Stimulated activated CD4-positive, alpha-beta T cell treated with anti-CD3 and anti-CD28 coated beads, TNF-alpha, amount 100 ng/mL, for 48 hours (primary cell): ENCODE data around the gene HNRNPM.
A peak's percentile ranks its signal among the peaks of the same experiment; 100 is the strongest.
"Not testable (repeated sequence)": the region's sequence is repeated elsewhere in the genome, so short reads cannot be mapped to it uniquely, and the experiment has no call there.

Experiments used
- DNase-seq, 3 donors: peaks; one replicate each; pipeline ENCODE4 v3.0.0-alpha.2; 2020; ENCODE audit warnings: low read depth in 3 of 3

HNRNPM gene

GRCh38 chr19:8444677-8445487, at the start of gene HNRNPM:
HNRNPM (plus strand) TSS chr19:8444975; CDS start chr19:8444999, 24 bp downstream.
- DNase-seq = peak; percentile 100

DNA sequence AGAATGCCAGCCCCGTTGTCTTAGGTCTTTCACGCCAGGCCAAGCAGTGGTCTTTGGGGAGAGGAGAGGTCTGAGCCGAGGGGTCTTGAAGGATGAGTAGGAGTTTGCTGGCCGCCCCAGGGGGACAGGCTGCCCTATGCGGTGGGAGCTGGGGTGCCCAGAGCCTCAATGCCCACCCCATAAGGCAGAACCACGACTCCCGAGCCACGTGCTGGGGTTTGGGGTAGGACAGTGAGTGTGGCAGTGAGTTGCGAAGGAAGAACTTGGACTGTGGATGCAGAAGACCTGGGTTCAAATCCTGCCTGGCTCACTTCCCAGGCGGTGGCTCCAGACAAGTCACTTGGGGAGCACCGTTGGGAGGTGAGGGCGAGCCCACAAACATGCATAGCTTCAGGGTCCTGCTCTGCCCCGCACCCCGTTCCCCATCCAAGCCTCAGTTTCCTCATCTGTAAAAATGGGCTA, 49.1 kb upstream of the HNRNPM start:
- DNase-seq = no peak

GRCh38 chr19:8396185-8396562, 48.6 kb upstream of the HNRNPM start:
- no peak for DNase-seq

DNA sequence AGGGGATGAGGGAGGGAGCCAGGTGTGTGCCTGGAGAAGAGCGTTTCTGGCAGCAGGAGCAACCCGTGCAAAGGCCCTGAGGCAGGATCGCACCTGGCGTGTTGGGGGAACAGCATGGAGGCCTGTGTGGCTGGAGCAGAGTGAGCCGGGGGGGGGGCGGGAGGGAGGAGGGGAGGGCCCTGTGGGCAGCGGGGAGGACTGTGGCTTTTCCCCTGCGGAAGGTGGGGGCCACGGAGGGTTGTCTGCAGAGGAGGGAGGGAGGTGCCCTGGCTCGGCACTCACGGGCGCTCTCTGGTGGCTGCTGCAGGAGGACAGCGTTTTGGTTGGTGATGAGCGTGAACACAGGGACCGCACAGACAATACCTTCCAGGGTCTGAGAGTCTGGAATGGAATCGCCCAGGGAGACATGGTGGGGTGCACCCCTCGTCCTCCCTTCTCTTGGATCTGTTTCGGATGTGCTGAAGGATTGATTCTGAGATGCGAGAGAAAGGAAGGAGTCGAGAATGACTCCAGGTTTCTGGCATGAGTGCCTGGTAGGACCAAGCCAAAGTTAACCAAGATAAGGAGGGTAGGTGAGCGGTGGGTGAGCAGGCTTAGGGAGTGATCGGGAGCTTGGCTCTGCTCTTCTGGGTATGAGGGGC, 48.1 kb upstream of the HNRNPM start:
- peak; percentile 45 to 64 (median 57) for DNase-seq

- DNase-seq = no peak
Observed at GRCh38 chr19:8397271-8397670, 47.5 kb upstream of the HNRNPM start.

DNA sequence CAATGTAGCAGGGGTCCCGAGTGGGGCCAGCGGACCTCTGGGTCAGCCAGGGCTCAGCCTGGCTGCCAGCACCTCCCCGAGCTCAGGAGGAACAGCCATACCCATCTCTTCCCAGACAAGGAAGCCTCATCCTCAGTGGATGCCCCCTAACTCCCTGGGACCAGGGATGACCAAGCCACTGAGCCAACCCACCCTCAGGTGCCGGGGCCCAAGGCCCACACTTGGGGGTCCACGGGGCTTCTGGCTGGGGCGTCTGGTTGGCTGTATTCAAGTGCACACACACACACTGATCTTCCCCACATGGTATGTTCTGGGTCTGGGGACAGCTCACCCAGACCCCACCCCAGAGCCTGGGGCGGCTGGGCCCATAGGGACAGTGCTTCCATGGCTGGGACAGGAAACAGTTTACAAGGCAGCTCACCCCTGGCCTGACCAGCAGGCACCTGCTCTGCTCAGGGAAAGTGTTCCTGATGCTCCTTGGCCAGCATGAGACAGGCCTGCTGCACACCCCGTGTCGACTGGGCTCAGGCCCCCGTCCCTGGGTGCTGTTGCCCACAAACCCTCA, 46.9 kb upstream of the HNRNPM start:
- no peak for DNase-seq

- no peak for DNase-seq
Observed at GRCh38 chr19:8398311-8398771, 46.4 kb upstream of the HNRNPM start.

GRCh38 chr19:8399681-8400188, 45.0 kb upstream of the HNRNPM start:
- DNase-seq = no peak

- DNase-seq = no peak
Observed at GRCh38 chr19:8401981-8402411, 42.8 kb upstream of the HNRNPM start.

DNA sequence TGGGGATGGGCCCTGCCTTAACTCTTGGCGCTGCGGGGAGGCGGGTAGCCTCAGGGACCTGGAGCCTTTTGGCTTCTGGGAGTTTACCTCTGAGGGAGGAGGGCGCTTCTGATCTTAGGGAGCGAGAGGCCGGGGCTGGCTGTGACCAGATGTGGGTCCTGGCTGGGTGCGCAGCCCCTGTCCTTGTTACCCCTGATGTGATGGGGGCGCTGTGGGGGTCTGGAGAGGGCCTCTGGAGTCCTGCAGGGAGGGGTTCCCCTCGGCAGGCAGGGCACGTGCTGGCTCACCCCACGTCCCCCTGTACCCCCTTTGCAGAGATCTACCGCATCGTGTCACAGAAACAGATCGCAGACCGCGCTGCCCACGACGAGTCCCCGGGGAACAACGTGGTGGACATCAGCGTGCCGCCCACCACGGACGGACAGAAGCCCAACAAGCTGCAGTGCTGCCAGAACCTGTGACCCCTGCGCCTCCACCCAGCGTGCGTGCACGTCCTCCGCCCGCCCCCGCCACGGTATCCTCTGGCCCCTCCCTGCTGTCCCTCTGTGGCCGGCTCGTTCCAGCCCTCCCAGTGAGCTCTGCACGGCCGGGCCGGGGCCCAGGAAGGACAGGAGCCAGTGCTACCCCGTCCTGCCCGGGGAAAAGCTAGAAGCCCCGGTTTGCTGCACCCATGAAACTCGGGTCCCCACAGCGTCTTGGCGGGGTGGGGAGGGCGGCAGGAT, 41.5 kb upstream of the HNRNPM start:
- DNase-seq = no peak

GRCh38 chr19:8403820-8404109, 41.0 kb upstream of the HNRNPM start:
- no peak for DNase-seq

- DNase-seq = no peak
Observed at GRCh38 chr19:8404391-8405151, 40.2 kb upstream of the HNRNPM start.

DNA sequence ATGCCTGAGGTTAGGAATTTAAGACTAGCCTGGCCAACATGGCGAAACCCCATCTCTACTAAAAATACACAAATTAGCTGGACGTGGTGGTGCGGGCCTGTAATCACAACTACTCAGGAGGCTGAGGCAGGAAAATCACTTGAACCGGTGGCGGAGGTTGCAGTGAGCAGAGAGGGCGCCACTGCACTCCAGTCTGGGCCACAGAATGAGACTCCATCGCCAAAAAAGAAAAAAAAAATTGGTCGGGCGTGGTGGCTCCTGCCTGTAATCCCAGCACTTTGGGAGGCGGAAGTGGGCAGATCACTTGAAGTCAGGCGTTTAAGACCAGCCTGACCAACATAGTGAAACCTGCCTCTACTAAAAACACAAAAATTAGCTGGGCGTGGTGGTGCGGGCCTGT, 34.1 kb upstream of the HNRNPM start:
- not testable (repeated sequence) for DNase-seq

DNA sequence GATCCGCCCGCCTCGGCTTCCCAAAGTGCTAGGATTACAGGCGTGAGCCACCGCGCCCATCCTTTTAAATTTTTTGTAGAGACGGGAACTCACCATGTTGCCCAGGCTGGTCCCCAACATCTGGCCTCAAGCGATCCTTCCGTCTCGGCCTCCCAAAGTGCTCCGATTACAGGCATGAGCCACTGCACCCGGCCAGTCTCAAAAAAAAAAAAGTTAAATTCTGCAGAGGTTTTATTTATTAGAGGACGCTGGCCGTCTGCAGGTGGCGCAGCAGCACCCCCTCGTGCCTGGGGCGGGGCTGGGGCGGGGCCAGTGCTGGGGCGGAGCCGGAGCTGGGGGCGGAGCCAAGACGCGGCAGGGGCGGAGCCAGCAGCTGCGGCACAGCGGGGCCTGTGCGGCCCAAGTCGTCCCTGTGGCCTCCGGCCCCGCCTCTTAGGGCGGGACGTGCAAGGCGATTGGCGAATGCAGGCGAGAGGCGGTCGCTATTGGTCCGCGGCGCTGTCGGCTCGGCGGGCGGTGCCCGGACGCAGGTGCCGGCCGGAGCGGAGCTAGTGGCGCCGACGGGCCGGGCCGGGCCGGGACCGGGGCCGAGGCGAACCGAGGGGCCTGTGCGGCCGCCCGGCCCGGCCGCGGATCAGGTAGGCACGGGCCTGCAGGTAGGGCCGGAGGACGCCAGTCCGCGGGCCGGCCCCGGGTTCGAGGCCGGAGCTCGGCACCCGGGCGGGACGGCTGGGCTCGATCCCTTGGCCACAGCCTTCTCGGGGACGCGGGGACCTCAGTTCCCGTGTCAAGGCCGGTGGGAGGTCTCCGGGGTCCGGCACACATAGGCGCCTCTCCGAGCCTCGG, 31.8 kb upstream of the HNRNPM start, which contains the start of gene MARCHF2:
Gene MARCHF2, plus strand, starts transcription at position 523 of the 846 bp plus-strand sequence. CDS start 8,536 bp downstream, outside the sequence.
- DNase-seq = peak; percentile 87 to 93 (median 90)

- no peak for DNase-seq
Observed at GRCh38 chr19:8413629-8413995, 31.2 kb upstream of the HNRNPM start.

DNA sequence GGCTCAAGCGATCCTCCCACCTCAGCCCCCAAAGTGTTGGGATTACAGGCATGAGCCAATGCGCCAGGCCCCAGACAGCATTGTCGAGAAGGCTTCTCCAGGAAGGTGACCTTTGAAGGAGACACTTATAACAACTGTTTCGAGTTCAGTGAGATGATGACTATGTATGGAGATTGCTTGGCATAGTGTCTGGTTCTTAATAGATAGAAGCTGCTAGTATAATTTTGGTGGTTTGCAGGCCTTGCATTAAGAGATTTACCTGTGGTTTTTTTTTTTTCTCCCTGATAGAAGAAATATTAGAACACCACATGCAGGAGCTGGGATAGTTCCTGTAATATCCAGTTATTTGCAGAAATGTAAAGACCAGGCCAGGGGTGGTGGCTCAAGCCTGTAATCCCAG, 28.0 kb upstream of the HNRNPM start:
- no peak for DNase-seq

- no peak for DNase-seq
Observed at GRCh38 chr19:8421484-8422461, 23.0 kb upstream of the HNRNPM start.

GRCh38 chr19:8423817-8424223, 21.0 kb upstream of the HNRNPM start:
- DNase-seq = no peak

DNA sequence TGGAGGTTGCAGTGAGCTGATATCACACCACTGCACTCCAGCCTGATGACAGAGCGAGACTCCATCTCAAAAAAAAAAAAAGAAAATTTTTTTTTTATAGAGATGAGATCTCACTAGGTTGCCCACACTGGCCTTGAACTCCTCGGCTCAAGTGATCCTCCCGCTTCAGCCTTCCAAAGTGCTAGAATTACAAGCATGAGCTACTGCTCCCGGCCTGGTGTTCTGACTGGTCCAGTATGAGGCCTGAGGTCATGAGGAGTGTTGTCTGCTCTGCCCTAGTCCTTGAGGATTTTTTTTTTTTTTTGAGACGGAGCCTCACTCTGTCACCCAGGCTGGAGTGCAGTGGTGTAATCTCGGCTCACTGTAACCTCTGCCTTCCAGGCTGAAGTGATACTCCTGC, 19.4 kb upstream of the HNRNPM start:
- DNase-seq = not testable (repeated sequence)
